GM19239 (cell line): ENCODE measurements around the gene NOTCH3.
A peak's percentile ranks its signal among the peaks of the same experiment; 100 is the strongest.

Experiments
- DNase-seq: peaks from one replicate; pipeline ENCODE4 v3.0.0; 2011; ENCODE audit warnings: low spot score; ENCODE audit not compliant: insufficient read length
- FAIRE-seq: peaks from 2 replicates; lab custom pipeline; 2011; peaks lifted over from hg19 to GRCh38; lab: Jason Lieb, UNC

Gene NOTCH3

DNA sequence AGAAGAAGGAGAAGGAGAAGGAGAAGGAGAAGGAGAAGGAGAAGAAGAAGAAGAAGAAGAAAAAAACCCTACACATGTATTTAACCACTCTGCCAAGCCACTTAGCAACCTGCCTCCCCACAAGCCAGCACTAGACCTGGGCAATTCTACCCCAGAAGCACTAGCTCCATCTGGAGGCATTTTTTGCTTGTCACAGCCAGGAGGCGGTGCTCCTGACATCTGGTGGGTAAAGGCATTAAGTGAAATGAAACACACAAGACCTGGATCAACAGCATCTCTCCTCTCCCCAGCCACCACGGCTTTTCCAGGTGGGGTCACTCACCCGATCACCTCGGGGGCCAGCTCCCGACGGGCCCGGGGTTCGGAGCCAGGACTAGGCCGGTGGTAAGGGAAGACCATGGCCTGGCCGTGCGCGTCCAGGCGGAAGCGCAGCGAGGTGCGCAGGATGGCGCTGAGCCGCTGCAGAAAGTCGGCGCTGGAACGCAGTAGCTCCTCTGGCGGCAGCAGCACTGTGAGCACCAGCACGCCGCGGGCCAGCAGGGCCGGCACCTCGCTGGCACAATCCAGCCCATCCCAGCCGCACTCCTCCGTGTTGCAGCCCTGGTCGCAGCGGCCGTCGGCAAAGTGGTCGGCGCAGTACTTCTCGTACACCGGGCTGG is 26.9 kb downstream of the NOTCH3 start:
- FAIRE-seq = no peak
- DNase-seq = no peak

DNA sequence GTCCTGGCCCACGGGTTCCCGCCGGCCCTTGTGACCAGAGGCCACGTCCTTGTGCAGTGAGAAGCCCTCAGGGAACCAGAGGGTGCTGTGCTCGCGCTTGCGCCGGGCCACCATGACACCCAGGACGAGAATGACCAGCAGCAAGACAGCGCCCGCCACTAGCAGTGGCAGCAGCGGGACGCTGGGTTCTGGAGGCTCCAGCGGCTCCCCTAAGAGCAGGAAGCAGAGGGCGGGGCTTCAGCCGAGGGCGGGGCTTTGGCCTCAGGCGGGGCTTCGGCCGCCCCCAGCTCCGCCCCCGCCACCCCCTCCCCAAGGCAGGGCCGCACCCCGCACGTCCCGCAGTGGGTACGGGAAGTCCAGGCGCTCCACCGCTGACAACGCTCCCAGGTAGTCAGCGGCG is 30.4 kb downstream of the NOTCH3 start:
- no peak for DNase-seq
- no peak for FAIRE-seq

DNA sequence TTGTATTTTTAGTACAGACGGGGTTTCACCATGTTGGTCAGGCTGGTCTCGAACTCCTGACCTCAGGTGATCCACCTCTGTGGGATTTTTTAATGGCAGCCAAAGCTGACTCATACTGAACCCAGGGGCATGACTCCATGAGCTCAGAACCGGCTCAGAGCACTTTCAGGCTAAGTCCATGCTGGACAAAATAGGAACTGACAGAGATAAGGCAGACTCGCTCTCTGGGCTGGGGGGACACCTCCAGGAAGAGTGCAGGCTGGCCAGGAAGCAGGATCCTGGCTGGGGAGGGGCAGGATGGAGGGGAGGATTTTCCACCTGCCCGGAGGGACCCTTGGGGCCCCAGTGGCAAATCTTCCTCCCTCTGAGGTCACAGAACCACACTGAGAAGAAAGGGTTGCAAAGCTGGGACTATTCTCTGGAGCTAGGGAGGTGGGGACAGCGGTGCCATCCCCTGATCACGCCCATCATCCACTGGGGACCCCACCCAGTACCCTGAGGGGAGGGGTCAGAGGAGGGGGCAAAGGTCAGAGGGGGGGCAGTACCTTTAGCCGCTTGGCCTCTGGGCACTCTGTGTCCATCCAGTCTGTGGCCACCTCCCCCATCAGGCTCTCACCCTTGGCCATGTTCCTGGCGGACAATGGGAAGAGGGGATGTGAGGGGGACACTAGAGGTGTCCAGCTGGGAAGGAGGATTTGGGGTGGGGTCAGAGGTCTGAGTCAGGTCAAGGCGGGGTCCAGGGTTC is 31.1 kb downstream of the NOTCH3 start:
- no peak for DNase-seq
- no peak for FAIRE-seq

- FAIRE-seq (no peak), DNase-seq (no peak)
Observed at GRCh38 chr19:15166700-15167099, 34.1 kb downstream of the NOTCH3 start.

DNA sequence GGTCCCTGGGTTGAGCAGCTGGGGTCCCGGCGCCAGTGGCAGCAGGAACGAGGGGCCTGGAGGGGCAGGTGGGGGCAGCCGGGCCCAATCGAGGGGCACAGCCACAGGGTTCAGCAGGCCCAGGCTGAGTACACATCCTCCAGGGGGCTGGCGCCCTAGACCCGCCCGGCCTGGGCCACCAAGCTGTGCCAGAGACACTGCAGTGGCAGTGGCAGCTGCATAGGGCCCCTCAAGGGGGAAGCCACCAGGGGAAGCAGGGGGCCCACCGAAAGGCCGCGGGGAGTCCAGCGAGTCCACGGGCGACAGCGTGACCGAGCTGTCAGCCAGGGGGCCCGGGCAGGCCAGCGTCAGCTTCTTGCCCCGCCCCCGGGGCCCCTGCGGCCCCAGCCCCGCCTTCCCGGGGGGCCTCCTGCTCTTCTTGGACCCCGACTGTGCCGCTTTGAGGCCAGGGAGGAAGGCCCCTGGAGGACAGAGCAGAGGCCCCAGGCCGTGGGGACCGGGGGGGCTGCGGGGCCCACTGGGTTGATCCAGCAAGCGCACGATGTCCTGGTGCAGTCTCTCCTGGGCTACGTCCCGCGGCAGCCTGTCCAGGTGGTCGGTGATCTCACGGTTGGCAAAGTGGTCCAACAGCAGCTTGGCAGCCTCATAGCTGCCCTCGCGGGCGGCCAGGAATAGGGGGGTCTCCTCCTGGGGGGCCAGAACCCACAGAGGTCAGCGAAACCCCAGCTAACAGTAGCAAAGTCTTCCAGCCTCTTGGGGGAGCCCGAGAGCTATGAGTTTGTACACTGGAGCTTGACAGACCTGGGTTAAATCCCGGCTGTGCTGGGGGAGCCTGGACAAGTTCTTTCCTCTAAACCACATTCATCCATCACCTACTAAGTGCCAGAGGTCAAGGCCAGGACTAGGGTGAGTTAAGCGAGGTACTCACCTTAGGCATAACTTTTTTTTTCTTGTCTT is 39.5 kb downstream of the NOTCH3 start:
- FAIRE-seq (peak; percentile 14), DNase-seq (peak; percentile 58)

- FAIRE-seq = no peak
Observed at GRCh38 chr19:15159251-15159650, 41.5 kb downstream of the NOTCH3 start.

GRCh38 chr19:15156391-15156790 is 44.4 kb downstream of the NOTCH3 start:
- FAIRE-seq = no peak
- DNase-seq = no peak

More at GRCh38 chr19:15159251-15159650, 41.5 kb downstream of the NOTCH3 start:
- no peak for DNase-seq

DNA sequence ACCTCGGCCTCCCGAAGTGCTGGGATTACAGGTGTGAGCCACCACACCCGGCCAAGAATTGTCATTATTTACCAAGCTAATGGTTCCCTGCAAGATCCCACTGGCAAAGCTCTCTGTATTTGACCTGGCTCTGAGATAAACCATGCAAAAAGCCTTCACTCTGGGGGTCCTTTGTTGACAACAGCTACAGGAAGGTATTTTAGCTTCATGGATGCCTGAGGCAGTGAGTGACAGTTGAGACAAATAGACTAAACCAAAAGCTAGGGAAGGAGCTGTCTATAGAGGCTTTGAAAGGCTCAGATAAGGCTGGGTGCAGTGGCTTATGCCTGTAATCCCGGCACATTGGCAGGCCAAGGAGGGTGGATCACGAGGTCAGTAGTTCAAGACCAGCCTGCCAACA is 45.5 kb downstream of the NOTCH3 start:
- FAIRE-seq (no peak), DNase-seq (no peak)

DNA sequence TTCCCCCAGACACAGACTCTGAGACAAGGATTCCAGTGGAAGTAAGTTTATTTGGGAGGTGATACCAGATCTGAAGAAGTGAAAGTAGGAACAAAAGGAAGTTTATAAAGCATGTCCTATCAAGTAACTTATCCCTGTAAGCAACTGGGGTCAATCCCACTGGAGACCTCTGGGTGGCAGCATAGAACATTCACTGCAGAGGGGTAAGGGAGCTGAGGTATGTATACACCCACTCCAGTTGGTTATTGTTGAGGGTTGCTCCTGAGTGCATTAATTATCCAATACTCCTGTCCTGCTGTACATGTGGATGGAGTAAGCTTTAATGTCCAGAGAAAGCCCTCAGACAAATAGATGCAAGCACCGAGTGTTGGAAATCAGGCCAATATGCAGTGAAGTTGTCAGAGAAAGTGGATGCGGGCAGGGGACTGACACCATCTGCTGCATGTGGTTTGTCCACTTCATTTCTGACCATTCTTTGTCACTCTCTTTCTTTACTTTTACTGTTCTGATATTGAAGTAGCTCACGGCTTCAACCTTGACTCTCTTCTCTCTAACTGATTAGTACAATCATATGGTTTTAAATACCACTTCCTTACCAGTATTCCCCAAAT is 46.7 kb downstream of the NOTCH3 start:
- FAIRE-seq (peak; percentile 31), DNase-seq (no peak)

GRCh38 chr19:15149737-15150136 is 51.1 kb downstream of the NOTCH3 start:
- FAIRE-seq (no peak), DNase-seq (no peak)

GRCh38 chr19:15147090-15147489 is 53.7 kb downstream of the NOTCH3 start:
- DNase-seq = no peak
- no peak for FAIRE-seq

DNA sequence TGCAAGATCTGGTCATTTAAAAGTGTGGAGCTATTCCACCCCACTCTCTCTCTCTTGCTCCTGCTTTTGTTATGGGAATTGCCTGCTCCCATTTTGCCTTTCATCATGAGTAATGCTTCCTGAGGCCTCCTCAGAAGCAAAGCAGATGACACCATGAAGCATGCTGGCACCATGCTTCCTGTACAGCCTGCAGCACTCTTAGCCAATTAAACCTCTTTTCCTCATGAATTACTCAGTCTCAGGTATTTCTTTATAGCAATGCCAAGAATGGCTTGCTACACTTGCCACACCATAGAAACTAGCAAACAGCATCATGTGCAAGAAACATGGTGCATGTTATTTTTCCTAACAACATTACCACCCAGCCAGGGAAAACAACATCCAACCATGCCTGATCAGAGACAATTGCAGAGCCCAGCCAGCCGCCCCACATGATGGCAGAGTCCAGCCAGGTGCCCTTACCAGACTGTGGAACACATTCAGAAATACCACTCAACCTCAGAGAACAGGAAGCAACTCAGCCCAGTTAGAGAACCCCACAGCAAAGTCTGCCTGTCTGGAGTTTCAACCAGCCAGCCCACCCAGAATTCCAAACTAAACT is 56.6 kb downstream of the NOTCH3 start:
- no peak for FAIRE-seq
- DNase-seq = no peak

GRCh38 chr19:15142313-15142712 is 58.5 kb downstream of the NOTCH3 start:
- DNase-seq (no peak), FAIRE-seq (no peak)

GRCh38 chr19:15141143-15141542 is 59.7 kb downstream of the NOTCH3 start:
- FAIRE-seq (no peak), DNase-seq (no peak)

- DNase-seq (no peak), FAIRE-seq (no peak)
Observed at GRCh38 chr19:15138427-15138826, 62.4 kb downstream of the NOTCH3 start.

- DNase-seq = no peak
- no peak for FAIRE-seq
Observed at GRCh38 chr19:15137777-15138176, 63.0 kb downstream of the NOTCH3 start.

DNA sequence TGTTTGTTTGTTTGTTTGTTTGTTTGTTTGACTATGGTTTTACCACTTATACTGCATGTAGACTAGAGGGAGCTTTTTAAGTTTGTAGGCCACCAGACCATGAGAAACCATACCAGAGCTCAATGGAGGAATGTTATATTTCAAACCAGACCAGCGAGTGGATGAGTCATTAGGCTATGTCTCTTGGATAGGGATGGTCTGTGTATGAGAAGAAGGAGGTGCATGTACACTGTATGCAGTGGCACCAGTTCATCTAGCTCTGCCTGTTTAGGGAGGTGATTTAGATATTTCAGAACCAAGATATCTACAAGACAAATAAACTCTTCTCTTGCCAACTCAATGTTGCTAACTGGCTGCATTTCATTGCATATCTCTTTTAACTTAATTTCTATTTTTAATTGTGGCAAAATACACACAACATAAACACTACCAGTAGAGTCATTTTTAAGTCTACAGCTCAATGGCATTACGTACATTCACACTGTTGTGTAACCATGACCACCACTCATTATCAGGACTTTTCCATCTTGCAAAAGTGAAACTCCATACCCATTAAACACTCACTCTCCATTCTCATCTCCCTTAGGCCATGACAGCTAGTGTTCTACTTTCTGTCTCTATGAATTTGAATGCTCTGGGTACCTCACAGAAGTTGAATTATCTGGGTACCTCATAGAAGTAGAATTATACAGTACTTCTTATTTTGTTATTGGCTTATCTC is 64.4 kb downstream of the NOTCH3 start:
- no peak for FAIRE-seq
- DNase-seq = no peak

- FAIRE-seq (no peak), DNase-seq (no peak)
Observed at GRCh38 chr19:15129856-15130585, 70.8 kb downstream of the NOTCH3 start.
